H1 (cell line): ENCODE results near the gene PRODH2. TPM values are rescaled to one million over a fixed set of nuclear protein-coding genes. Genes with fewer than 3 reads are reported as not detected.

Experiments used
- CTCF ChIA-PET: fragments of 300-600 bp; sonication (Branson Sonifier 250); formaldehyde crosslinking; loops from one replicate; lab custom pipeline; 2021; ENCODE audit not compliant: partially characterized antibody; lab: Charles Lee
- POLR2A ChIA-PET: fragments of 300-600 bp; sonication (Branson Sonifier 250); formaldehyde crosslinking; loops from one replicate; lab custom pipeline; 2021; ENCODE audit warnings: inconsistent platforms; ENCODE audit not compliant: partially characterized antibody; lab: Charles Lee
- DNase-seq, 2 experiments: peaks; one replicate each; pipeline versions ENCODE4 v3.0.0 to v3.0.0-alpha.2; 2010 to 2022; ENCODE audit warnings: low spot score in 2 of 2, low read depth in 1 of 2, mixed read lengths in 1 of 2
- FAIRE-seq: peaks from 2 replicates; lab custom pipeline; 2011; peaks lifted over from hg19 to GRCh38; lab: Jason Lieb, UNC
- H2AFZ ChIP-seq: 2 replicates; pipeline ENCODE4 v1.8.1; 2012; ENCODE audit warnings: low read length, inconsistent platforms
- H2AK5ac ChIP-seq: 2 replicates; pipeline ENCODE4 v1.6.1; 2013; ENCODE audit warnings: low read depth, low read length
- H2BK120ac ChIP-seq: replicated peaks from 2 replicates; pipeline ENCODE3; 2013; ENCODE audit warnings: low read depth, low read length, inconsistent platforms
- H2BK12ac ChIP-seq: 2 replicates; pipeline ENCODE4 v1.6.1; 2013; ENCODE audit warnings: low read depth, low read length
- H2BK15ac ChIP-seq: 2 replicates; pipeline ENCODE4 v1.6.1; 2013; ENCODE audit warnings: low read length
- H2BK20ac ChIP-seq: 2 replicates; pipeline ENCODE4 v1.6.1; 2013; ENCODE audit warnings: low read length
- H2BK5ac ChIP-seq: 2 replicates; pipeline ENCODE4 v1.6.1; 2013; ENCODE audit warnings: low read depth, low read length
- H3K14ac ChIP-seq: 2 replicates; pipeline ENCODE4 v1.6.1; 2013; ENCODE audit warnings: inconsistent platforms; ENCODE audit not compliant: insufficient read length
- H3K18ac ChIP-seq: 2 replicates; pipeline ENCODE4 v1.6.1; 2013; ENCODE audit warnings: low read length; ENCODE audit errors: extremely low read depth
- H3K23ac ChIP-seq: 2 replicates; pipeline ENCODE4 v1.6.1; 2013; ENCODE audit warnings: inconsistent platforms; ENCODE audit not compliant: insufficient read length
- H3K23me2 ChIP-seq: 2 replicates; pipeline ENCODE4 v1.6.1; 2013; ENCODE audit warnings: low read depth, low read length
- H3K27ac ChIP-seq: 2 replicates; pipeline ENCODE4 v1.6.1; 2011; ENCODE audit warnings: low read depth, low read length, inconsistent platforms
- H3K27me3 ChIP-seq, 4 experiments: replicated peaks in 1 of 4; 1 replicate in 1 of 4; 2 replicates in 3 of 4; pipeline versions ENCODE4 v1.6.1 to v1.8.1; 2011 to 2013; ENCODE audit warnings: low read length in 3 of 4, mild to moderate bottlenecking in 3 of 4, inconsistent platforms in 2 of 4, mixed read lengths in 2 of 4, moderate library complexity in 1 of 4; ENCODE audit not compliant: control insufficient read depth in 3 of 4, insufficient read depth in 3 of 4; ENCODE audit errors: extremely low read depth in 1 of 4
- H3K36me3 ChIP-seq, 4 experiments: 2 replicates each; pipeline versions ENCODE4 v1.6.1 to v1.8.1; 2011 to 2013; ENCODE audit warnings: mild to moderate bottlenecking in 4 of 4, low read length in 3 of 4, moderate library complexity in 2 of 4, control low read depth in 1 of 4, inconsistent platforms in 1 of 4; ENCODE audit not compliant: insufficient read depth in 4 of 4, control insufficient read depth in 2 of 4
- H3K4ac ChIP-seq: replicated peaks from 2 replicates; pipeline ENCODE3; 2013; ENCODE audit warnings: low read length, low read depth, mixed read lengths, inconsistent platforms; ENCODE audit not compliant: insufficient read length
- H3K4me1 ChIP-seq, 4 experiments: replicated peaks in 1 of 4; 1 replicate in 1 of 4; 2 replicates in 3 of 4; pipeline versions ENCODE4 v1.6.1 to v1.8.1; 2011 to 2013; ENCODE audit warnings: low read length in 3 of 4, inconsistent platforms in 2 of 4, mixed read lengths in 1 of 4; ENCODE audit not compliant: insufficient read depth in 4 of 4, control insufficient read depth in 3 of 4
- H3K4me2 ChIP-seq, 2 experiments: 2 replicates each; pipeline versions ENCODE4 v1.6.1 to v1.8.1; 2011 to 2013; ENCODE audit warnings: low read depth in 2 of 2, low read length in 2 of 2, control low read depth in 1 of 2, inconsistent platforms in 1 of 2, mild to moderate bottlenecking in 1 of 2; ENCODE audit not compliant: insufficient read depth in 1 of 2
- H3K4me3 ChIP-seq, 4 experiments: fragments of 200-600, 300-600 bp in 1 of 4; sonication (generic), shearing (Covaris generic), sonication (Bioruptor Twin) in 1 of 4; 2 replicates each; pipeline versions ENCODE4 v1.5.1 to v1.8.1; 2011 to 2016; ENCODE audit warnings: low read length in 4 of 4, low read depth in 3 of 4, control low read depth in 2 of 4, inconsistent platforms in 2 of 4, mild to moderate bottlenecking in 2 of 4, mixed read lengths in 1 of 4, moderate library complexity in 1 of 4; ENCODE audit not compliant: insufficient read depth in 2 of 4; ENCODE audit errors: extremely low read depth in 1 of 4
- H3K56ac ChIP-seq: replicated peaks from 2 replicates; pipeline ENCODE3; 2013; ENCODE audit warnings: low read depth, mild to moderate bottlenecking, mixed read lengths, low read length, inconsistent platforms; ENCODE audit not compliant: insufficient read length
- H3K79me1 ChIP-seq: 2 replicates; pipeline ENCODE4 v1.6.1; 2013; ENCODE audit warnings: low read depth, low read length, control low read depth
- H3K79me2 ChIP-seq, 2 experiments: 2 replicates each; pipeline versions ENCODE4 v1.6.1 to v1.8.1; 2012 to 2013; ENCODE audit warnings: low read length in 2 of 2, mild to moderate bottlenecking in 2 of 2, inconsistent platforms in 1 of 2; ENCODE audit not compliant: insufficient read depth in 2 of 2, control insufficient read depth in 1 of 2
- H3K9ac ChIP-seq, 4 experiments: replicated peaks in 1 of 4; 1 replicate in 1 of 4; 2 replicates in 3 of 4; pipeline versions ENCODE4 v1.6.1 to v1.8.1; 2011 to 2013; ENCODE audit warnings: low read depth in 3 of 4, low read length in 3 of 4, control low read depth in 2 of 4, mild to moderate bottlenecking in 2 of 4, moderate library complexity in 2 of 4, inconsistent platforms in 1 of 4; ENCODE audit errors: extremely low read depth in 1 of 4
- H3K9me3 ChIP-seq, 2 experiments: 2 replicates each; pipeline versions ENCODE4 v1.6.1 to v1.8.1; 2012 to 2013; ENCODE audit warnings: mild to moderate bottlenecking in 2 of 2, moderate library complexity in 2 of 2, control low read depth in 1 of 2, inconsistent platforms in 1 of 2, low read depth in 1 of 2, low read length in 1 of 2, mixed read lengths in 1 of 2; ENCODE audit not compliant: insufficient read depth in 2 of 2
- H4K20me1 ChIP-seq, 2 experiments: replicated peaks in 1 of 2; 2 replicates each; pipeline versions ENCODE3 to v1.8.1; 2011 to 2013; ENCODE audit warnings: inconsistent platforms in 2 of 2, low read length in 2 of 2, mild to moderate bottlenecking in 1 of 2; ENCODE audit not compliant: insufficient read depth in 2 of 2, control insufficient read depth in 1 of 2
- H4K5ac ChIP-seq: 2 replicates; pipeline ENCODE4 v1.6.1; 2013; ENCODE audit warnings: low read length, low read depth, mixed read lengths, inconsistent platforms; ENCODE audit not compliant: insufficient read length
- H4K8ac ChIP-seq: 2 replicates; pipeline ENCODE4 v1.8.0; 2013; ENCODE audit warnings: mild to moderate bottlenecking, moderate library complexity, low read length, inconsistent platforms; ENCODE audit not compliant: insufficient read depth; ENCODE audit errors: extremely low read depth
- H4K91ac ChIP-seq: replicated peaks from 2 replicates; pipeline ENCODE3; 2013; ENCODE audit warnings: low read length, mixed read lengths, inconsistent platforms; ENCODE audit not compliant: insufficient read length
- ASH2L ChIP-seq: fragments of 200-600, 300-600 bp; sonication (generic); IDR thresholded peaks from one replicate; pipeline ENCODE4 v1.7.1; 2017; ENCODE audit warnings: low read length
- ATF3 ChIP-seq: IDR thresholded peaks from 2 replicates; pipeline ENCODE4 v1.6.1; 2011; ENCODE audit warnings: low read depth, mild to moderate bottlenecking, low read length; ENCODE audit not compliant: insufficient read depth
- HDAC6 ChIP-seq: IDR thresholded peaks from one replicate; pipeline ENCODE4 v1.7.1; 2012; ENCODE audit warnings: low read depth, mild to moderate bottlenecking, inconsistent platforms, low read length, moderate library complexity
- JUN ChIP-seq: IDR thresholded peaks from 2 replicates; pipeline ENCODE4 v1.6.1; 2011; ENCODE audit warnings: low read depth, mild to moderate bottlenecking, improper control_type of control experiment, low read length
- KDM4A ChIP-seq: IDR thresholded peaks from one replicate; pipeline ENCODE4 v1.7.1; 2012; ENCODE audit warnings: low read depth, mild to moderate bottlenecking, moderate library complexity, low read length, inconsistent platforms; ENCODE audit not compliant: severe bottlenecking
- PHF8 ChIP-seq: fragments of 200-600 bp; sonication (generic); conservative IDR thresholded peaks from 2 replicates; pipeline ENCODE4 v1.7.1; 2012; ENCODE audit warnings: low read depth, mild to moderate bottlenecking, inconsistent platforms, low read length, moderate library complexity
- RXRA ChIP-seq: IDR thresholded peaks from 2 replicates; pipeline ENCODE4 v1.6.1; 2011; ENCODE audit warnings: low read depth, mild to moderate bottlenecking, low read length, moderate library complexity; ENCODE audit not compliant: insufficient read depth
- SIRT6 ChIP-seq: IDR thresholded peaks from one replicate; pipeline ENCODE4 v1.7.1; 2012; ENCODE audit warnings: low read length, inconsistent platforms
- SIX5 ChIP-seq: IDR thresholded peaks from 2 replicates; pipeline ENCODE4 v1.6.1; 2011; ENCODE audit warnings: mild to moderate bottlenecking, low read depth, low read length
- SP4 ChIP-seq: IDR thresholded peaks from 2 replicates; pipeline ENCODE4 v1.6.1; 2012; ENCODE audit warnings: low read length, inconsistent platforms
- SUZ12 ChIP-seq: fragments of 200-600 bp; sonication (generic); IDR thresholded peaks from 2 replicates; pipeline ENCODE4 v1.6.1; 2012; ENCODE audit warnings: mild to moderate bottlenecking, inconsistent platforms, low read length, moderate library complexity, mixed read lengths
- TAF1 ChIP-seq: IDR thresholded peaks from 2 replicates; pipeline ENCODE4 v1.6.1; 2011; ENCODE audit warnings: mild to moderate bottlenecking, low read depth, low read length
- TAF7 ChIP-seq: optimal IDR thresholded peaks from 2 replicates; pipeline ENCODE3; 2011; ENCODE audit warnings: low read depth, mild to moderate bottlenecking, inconsistent platforms, low read length, moderate library complexity, borderline replicate concordance
- WGBS, 2 experiments: shearing (Covaris generic) in 1 of 2; methylation state at CpG; one replicate each; pipeline versions ENCODE4 v1.1.6 to v1.1.7; 2013 to 2015; ENCODE audit warnings: low lambda C conversion rate in 2 of 2, mixed read lengths in 2 of 2, inconsistent platforms in 1 of 2, low coverage in 1 of 2, missing lambda C conversion rate in 1 of 2; ENCODE audit not compliant: insufficient replicate concordance in 2 of 2, insufficient coverage in 1 of 2, insufficient read length in 1 of 2; ENCODE audit errors: extremely low coverage in 1 of 2, missing lambda C conversion rate in 1 of 2; 5-methylcytosine and 5-hydroxymethylcytosine counted together
- polyA plus RNA-seq, 7 experiments: library from polyadenylated mRNA; depleted of rRNA in 3 of 7; stranded (reverse) in 5 of 7; unstranded in 2 of 7; fragments of >200 nt in 5 of 7; fragments of 200-250 nt in 2 of 7; gene quantifications; 1 replicate in 5 of 7; 2 replicates in 1 of 7; 4 replicates in 1 of 7; pipeline versions ENCODE4 v1.2.1 to v1.2.3, GENCODE V29; 2011 to 2013; ENCODE audit warnings: missing spikeins in 2 of 7, mixed read lengths in 2 of 7
- total RNA-seq: library from RNA; stranded (reverse); fragmentation: NEBNext Ultra II Directional; extraction: Animal tissue kit (Norgen Biotek cat#: 25700); gene quantifications from 2 replicates; pipeline ENCODE4 v1.2.1, GENCODE V29; 2021
- TF ChIP-seq, protein P1 (sequence below): IDR thresholded peaks from 2 replicates; pipeline ENCODE4 v1.6.1; 2012; ENCODE audit warnings: inconsistent platforms

PRODH2 gene
- total and polyA plus RNA-seq, 2 of the 8 experiments (the other 6 are each of a cell fraction or from before 2014, with no cell fraction given) = not detected

DNA sequence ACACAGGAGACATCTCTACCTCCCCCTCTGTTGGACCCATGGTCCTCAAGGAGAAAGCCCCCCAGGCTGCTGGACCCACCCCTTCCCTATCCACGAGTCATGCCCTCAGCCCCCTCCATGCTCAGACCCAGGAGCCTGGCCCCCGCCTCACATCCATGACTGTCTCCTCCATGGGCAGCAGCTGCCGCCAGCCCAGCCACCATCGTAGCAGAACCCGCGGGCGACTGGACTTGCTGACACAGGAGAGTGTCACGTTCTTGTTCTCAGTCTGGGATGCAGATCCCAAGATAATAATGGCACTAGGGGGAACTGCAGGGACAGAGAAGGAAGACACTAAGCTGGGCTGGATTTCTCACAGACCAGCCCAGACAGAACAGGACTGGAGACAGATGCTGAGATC, 35.8 kb upstream of the PRODH2 start:
- FAIRE-seq = no peak
- no peak overlapping the region for H2BK120ac ChIP-seq
- TF ChIP-seq RXRA = no peak
- TF ChIP-seq KDM4A = no peak
- TF ChIP-seq JUN = no peak
- TF ChIP-seq SUZ12 = no peak
- no peak for TF ChIP-seq ASH2L
- TF ChIP-seq SP4 = no peak
- TF ChIP-seq TAF7 = no peak
- no peak for TF ChIP-seq ATF3
- TF ChIP-seq, protein P1, sequence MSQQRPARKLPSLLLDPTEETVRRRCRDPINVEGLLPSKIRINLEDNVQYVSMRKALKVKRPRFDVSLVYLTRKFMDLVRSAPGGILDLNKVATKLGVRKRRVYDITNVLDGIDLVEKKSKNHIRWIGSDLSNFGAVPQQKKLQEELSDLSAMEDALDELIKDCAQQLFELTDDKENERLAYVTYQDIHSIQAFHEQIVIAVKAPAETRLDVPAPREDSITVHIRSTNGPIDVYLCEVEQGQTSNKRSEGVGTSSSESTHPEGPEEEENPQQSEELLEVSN = no peak
- TF ChIP-seq TAF1 = no peak
- TF ChIP-seq PHF8 = no peak
- no peak for TF ChIP-seq HDAC6
- TF ChIP-seq SIRT6 = no peak
- TF ChIP-seq SIX5 = no peak

More for the DNA sequence above, 35.8 kb upstream of the PRODH2 start:
- H3K27ac ChIP-seq = no peak overlapping the region
- H2BK12ac ChIP-seq = no peak overlapping the region
- no peak overlapping the region for H4K5ac ChIP-seq
- no peak overlapping the region for H3K23ac ChIP-seq
- no peak overlapping the region for H2AK5ac ChIP-seq
- H2BK20ac ChIP-seq = no peak overlapping the region
- H3K23me2 ChIP-seq = peaks cover 21% of the 10 kb centered on the region
- no peak overlapping the region for H2AFZ ChIP-seq
- H3K56ac ChIP-seq = no peak overlapping the region
- H3K4ac ChIP-seq = no peak overlapping the region
- H4K20me1 ChIP-seq = peaks cover 0 to 4% of the 10 kb centered on the region in 2 experiments
- H4K8ac ChIP-seq = 0 out of 2 replicates have a peak overlapping the region, but pooled peaks have one; percentile 46
- no peak overlapping the region for H3K4me2 ChIP-seq
- peaks cover 18 to 37% (median 29%) of the 10 kb centered on the region in 4 experiments for H3K27me3 ChIP-seq
- H4K91ac ChIP-seq = no peak overlapping the region
- WGBS, 2 experiments = 95% methylated on average over 8 of the region's 8 CpGs; no CpG with 5 or more reads in 1 of the 2 experiments
- no peak overlapping the region for H3K14ac ChIP-seq
- no peak overlapping the region for H3K4me3 ChIP-seq
- peaks cover 0 to 19% (median 9%) of the 10 kb centered on the region in 4 experiments; a peak in 5 of 7 replicates for H3K4me1 ChIP-seq
- H2BK5ac ChIP-seq = no peak overlapping the region
- no peaks in the 10 kb centered on the region for H3K79me1 ChIP-seq
- no peak overlapping the region for H3K18ac ChIP-seq
- ChIA-PET POLR2A (no interaction called here), CTCF (interaction anchor here (0.6 to 1.0 kb wide), 2 partner anchors 8 to 83 kb away, joined by 3 read pairs; no protein-coding TSS in a partner anchor)
- H3K9me3 ChIP-seq = no peaks in the 10 kb centered on the region
- no peak overlapping the region for H3K9ac ChIP-seq
- no peak for DNase-seq
- no peak overlapping the region for H2BK15ac ChIP-seq
- no peaks in the 10 kb centered on the region for H3K36me3 ChIP-seq
- H3K79me2 ChIP-seq = no peaks in the 10 kb centered on the region
